Left hindlimb (tissue), 1 donor: Measurements from ENCODE around the gene RAD17.
A peak's percentile ranks its signal among the peaks of the same experiment; 100 is the strongest.
"Not testable (repeated sequence)": the region's sequence is repeated elsewhere in the genome, so short reads cannot be mapped to it uniquely, and the experiment has no call there.

Experiments used
- DNase-seq: peaks from one replicate; pipeline ENCODE4 v3.0.0-alpha.2; 2018

Gene RAD17

GRCh38 chr5:69369340-69370121 is at the start of gene RAD17, which contains the start of the genes AK6 and TAF9:
Gene RAD17, plus strand, starts transcription at chr5:69369818. Its CDS starts 2,391 bp downstream, at chr5:69372209.
Gene AK6, minus strand, starts transcription at chr5:69369520. Its CDS starts 30 bp downstream, at chr5:69369490.
Gene TAF9, minus strand, starts transcription at chr5:69369520. Its CDS starts 3,783 bp downstream, at chr5:69365737.
- peak; percentile 95 for DNase-seq

DNA sequence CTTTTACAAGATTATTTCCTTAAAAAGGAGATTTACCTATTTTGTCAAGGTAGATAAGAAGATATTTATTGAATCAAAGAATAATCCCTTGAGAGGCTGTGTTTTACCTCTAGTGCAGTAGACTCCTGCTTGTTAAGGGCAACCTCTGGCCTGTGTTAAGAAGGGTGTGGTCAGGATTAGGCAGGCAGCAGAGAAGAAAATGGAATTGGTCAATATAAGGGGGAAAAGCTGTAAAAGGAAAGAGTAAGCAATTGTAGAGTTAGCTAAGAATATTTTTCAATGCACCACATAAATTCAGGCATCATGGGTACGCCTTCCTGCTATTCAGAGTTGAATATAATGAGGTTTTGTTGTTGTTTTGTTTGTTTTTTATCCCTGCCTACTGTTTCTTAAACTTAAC is 43.3 kb upstream of the RAD17 start:
- DNase-seq: no peak

DNA sequence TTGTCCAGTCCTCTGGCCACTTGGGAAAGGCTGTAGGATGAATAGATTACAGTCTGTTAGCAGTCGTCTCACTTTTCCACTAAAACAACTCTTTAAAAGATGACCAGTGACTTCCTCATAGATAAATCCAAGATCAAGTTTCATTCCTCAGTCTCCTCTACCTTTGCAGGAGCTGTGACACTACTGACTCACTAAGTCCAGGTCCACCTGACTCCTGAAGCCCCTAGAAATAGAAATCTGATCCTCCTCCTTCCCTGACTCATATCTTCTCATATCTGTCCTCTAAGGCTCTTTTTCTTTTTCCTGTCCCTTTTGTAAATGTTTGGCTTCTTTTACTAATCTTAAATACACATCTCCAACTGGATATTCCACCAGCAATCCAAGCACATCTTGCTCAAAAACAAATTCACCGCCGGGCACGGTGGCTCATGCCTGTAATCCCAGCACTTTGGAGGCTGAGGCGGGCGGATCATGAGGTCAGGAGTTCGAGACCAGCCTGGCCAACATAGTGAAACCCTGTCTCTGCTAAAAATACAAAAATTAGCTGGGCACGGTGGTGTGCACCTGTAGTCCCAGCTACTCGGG is 39.6 kb upstream of the RAD17 start:
- no peak for DNase-seq

- DNase-seq: no peak
Measured at GRCh38 chr5:69331528-69332445, 37.8 kb upstream of the RAD17 start.

GRCh38 chr5:69333668-69334315 is 35.8 kb upstream of the RAD17 start:
- DNase-seq: not testable (repeated sequence)

DNA sequence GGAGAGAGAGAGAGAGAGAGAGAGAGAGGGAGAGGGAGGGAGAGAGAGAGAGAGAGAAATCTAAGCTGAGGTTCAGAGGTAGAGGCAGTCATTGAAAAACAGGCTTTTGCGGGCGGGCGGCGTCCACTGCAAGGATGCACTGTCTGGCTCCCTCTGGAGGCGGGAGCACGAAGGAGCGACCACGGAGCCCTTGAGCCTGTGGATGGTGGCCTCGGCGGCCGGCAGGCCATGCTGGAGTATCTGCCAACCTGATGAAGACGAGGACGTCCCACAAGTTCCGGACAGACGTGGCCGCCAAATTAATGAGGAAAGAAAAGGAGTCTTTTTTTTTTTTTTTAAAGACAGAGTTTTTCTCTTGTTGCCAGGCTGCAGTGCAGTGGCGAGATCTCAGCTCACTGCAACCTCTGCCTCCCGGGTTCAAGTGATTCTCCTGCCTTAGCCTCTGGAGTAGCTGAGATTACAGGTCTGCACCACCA is 34.8 kb upstream of the RAD17 start:
- peak; percentile 80 for DNase-seq

GRCh38 chr5:69335341-69335935 is 34.2 kb upstream of the RAD17 start:
- DNase-seq: no peak

DNA sequence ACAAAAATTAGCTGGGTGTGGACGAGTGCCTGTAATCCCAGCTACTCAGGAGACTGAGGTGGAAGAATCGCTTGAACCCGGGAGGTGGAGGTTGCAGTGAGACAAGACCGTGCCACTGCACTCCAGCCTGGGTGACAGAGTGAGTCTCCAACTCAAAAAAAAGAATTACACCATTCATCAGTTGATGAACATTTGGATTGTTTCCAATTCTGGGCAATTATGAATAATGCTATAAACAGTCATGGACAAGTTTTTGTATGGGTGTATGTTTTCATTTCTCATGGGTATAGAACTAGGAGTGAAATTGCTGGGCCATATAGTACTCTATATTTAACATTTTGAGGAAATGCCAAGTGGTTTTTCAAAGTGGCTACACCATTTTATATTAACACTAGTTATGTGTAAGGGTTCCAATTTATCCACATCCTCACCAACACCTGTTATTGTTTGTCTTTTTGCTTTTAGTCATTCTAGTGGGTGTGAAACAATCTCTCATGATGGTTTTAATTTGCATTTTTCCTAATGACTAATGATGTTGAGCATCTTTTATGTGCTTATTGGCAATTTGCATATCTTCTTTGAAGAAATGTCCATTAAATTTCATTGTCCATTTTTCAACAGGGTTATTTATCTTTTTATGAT is 28.0 kb upstream of the RAD17 start:
- DNase-seq: no peak

GRCh38 chr5:69343083-69343482 is 26.5 kb upstream of the RAD17 start:
- DNase-seq: no peak

DNA sequence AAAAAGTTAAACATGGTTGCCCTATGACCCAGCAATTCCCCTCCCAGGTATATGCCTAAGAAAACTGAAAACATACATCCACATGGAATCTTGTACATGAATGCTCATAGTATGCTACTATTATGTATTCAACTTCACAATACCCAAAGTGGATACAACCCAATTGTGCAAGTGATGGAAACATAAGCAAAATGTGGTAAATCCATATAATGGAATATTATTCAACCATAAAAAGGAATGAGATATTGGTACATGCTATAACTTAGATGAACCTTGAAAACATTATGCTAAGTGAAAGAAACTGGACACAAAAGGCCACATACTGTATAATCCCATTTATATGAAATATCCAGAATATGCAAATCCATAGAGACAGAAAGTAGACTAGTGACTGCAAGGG is 19.0 kb upstream of the RAD17 start:
- DNase-seq: no peak

- DNase-seq: no peak
Measured at GRCh38 chr5:69359699-69360098, 9.9 kb upstream of the RAD17 start.

DNA sequence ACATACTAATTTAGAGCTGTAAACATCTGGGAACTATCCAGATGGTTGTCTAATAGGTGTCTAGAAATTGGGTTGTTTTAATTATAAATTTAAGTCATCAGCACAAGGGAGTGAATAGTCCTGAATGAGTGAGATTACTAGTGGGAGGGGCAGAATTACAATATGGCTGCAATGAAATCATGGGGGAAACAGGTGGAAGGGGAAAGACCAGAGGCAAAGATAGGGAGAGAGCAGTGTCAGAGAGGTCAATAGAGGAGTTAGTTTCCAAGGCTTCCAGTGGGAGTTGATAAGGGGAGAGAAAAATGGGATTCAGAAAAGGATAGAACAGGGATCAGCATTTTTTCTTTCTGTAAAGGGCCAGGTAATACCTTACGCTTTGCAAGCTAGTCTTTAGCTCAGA is 9.2 kb upstream of the RAD17 start:
- DNase-seq: no peak

DNA sequence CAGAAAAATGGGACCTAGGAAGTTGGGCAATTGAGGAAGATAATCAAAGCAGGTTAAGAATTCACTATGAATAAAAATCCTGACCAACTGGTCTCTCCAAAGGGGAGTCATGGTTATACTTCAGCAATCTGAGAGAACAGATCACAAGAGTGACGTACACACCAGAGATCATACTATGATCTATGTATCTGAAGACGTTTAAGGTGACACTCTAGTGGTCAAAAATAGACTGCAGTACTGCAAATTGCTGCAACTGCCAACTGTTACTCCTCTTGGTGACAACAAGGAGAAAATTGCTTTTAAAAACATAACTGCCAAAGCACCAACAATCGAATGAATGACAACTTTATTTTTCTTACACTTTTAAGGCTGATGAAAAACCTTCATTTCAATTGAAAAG is 5.2 kb upstream of the RAD17 start:
- DNase-seq: no peak

DNA sequence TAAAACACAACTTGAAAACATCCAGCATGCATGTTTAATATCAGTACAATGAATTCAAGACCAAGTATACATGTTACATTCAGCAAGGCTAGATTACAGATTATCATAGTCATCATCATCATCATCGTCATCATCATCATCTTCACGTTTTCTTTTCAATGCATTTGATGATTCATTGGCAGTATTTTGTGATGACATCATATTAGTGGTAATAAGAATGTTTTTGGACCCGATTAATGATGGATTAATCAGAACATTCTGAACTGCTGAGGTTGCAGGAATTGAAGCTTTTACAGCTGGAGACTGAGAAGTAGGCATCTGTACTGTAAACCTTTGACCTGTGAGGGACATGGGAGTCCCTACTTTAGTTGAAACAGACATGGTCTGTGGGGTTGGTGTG is 4.8 kb upstream of the RAD17 start:
- no peak for DNase-seq

- DNase-seq: no peak
Measured at GRCh38 chr5:69367697-69368279, 1.8 kb upstream of the RAD17 start.

GRCh38 chr5:69368458-69369339 is 919 bp upstream of the RAD17 start:
- DNase-seq: no peak

GRCh38 chr5:69370335-69370734 is 717 bp downstream of the RAD17 start:
- DNase-seq: not testable (repeated sequence)

GRCh38 chr5:69372394-69372793 is 2.8 kb downstream of the RAD17 start:
- no peak for DNase-seq

GRCh38 chr5:69374911-69375446 is 5.4 kb downstream of the RAD17 start:
- no peak for DNase-seq

DNA sequence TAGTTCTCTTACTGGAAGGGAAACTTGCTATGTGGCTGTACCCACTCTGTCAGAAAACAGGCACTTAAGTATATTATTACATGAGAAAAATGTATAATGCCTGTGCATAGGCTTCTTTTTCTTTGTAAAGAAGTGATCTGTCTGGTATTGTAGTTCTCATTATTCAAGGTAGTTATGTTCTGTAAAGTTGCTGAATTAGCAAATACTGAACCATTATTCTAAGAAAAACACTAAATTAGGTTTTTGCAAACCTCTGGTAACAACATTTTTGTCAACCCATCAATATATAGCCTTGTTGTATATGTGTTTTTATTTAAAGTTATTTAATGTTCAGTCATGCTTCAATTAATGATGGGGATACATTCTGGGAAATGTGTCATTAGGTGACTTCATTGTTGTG is 8.8 kb downstream of the RAD17 start:
- DNase-seq: no peak
